Transverse colon (tissue), 4 donors: ENCODE results near the gene STAP2.

Experiments used
- POLR2A ChIP-seq: fragments of 450-650 bp; IDR thresholded peaks from one replicate; pipeline ENCODE4 v1.6.1; 2016; ENCODE audit warnings: antibody characterized with exemption, mild to moderate bottlenecking, moderate library complexity
- POLR2AphosphoS5 ChIP-seq, 3 donors: sonication (generic); formaldehyde crosslinking; IDR thresholded peaks; one replicate each; pipeline ENCODE4 v1.6.1; 2016; ENCODE audit warnings: antibody characterized with exemption in 3 of 3
- TF ChIP-seq, protein P1 (sequence below), 5 experiments: fragments of 200-600 bp in 3 of 5; fragments of 450-650 bp in 2 of 5; sonication (generic) in 3 of 5; IDR thresholded peaks; 1 replicate in 2 of 5; 2 replicates in 3 of 5; pipeline ENCODE4 v1.5.1; 2016 to 2017; ENCODE audit warnings: antibody characterized with exemption in 5 of 5, inconsistent platforms in 3 of 5, mild to moderate bottlenecking in 2 of 5, moderate library complexity in 1 of 5

- TF ChIP-seq, protein P1, sequence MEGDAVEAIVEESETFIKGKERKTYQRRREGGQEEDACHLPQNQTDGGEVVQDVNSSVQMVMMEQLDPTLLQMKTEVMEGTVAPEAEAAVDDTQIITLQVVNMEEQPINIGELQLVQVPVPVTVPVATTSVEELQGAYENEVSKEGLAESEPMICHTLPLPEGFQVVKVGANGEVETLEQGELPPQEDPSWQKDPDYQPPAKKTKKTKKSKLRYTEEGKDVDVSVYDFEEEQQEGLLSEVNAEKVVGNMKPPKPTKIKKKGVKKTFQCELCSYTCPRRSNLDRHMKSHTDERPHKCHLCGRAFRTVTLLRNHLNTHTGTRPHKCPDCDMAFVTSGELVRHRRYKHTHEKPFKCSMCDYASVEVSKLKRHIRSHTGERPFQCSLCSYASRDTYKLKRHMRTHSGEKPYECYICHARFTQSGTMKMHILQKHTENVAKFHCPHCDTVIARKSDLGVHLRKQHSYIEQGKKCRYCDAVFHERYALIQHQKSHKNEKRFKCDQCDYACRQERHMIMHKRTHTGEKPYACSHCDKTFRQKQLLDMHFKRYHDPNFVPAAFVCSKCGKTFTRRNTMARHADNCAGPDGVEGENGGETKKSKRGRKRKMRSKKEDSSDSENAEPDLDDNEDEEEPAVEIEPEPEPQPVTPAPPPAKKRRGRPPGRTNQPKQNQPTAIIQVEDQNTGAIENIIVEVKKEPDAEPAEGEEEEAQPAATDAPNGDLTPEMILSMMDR (IDR thresholded peaks at IDR 0.05) = no peak
- TF ChIP-seq POLR2AphosphoS5 (IDR thresholded peaks at IDR 0.05) = no peak
- TF ChIP-seq POLR2A = no peak
Measured at GRCh38 chr19:4278419-4279266, 60.0 kb downstream of the STAP2 start, which contains the start of gene SHD.
